Heart right ventricle (tissue), 16 donors: Measurements from ENCODE around the gene PSMG3. TPM values are rescaled to one million over a fixed set of nuclear protein-coding genes. Genes with fewer than 3 reads are reported as not detected.

Experiments
- ATAC-seq, 8 donors: fragments of 200-7000 bp; cut with Tn5 transposase; one replicate each; pipeline ENCODE4 v1.9.1; 2020; ENCODE audit warnings: mild to moderate bottlenecking in 8 of 8, moderate library complexity in 8 of 8, moderate number of reproducible peaks in 1 of 8
- DNase-seq, 2 donors: peaks; one replicate each; pipeline ENCODE4 v3.0.0-alpha.2; 2020
- H3K27ac ChIP-seq, 10 donors: fragments of 200-600 bp; sonication (generic) in 2 of 10; one replicate each; pipeline versions ENCODE4 v1.5.0 to v1.8.0; 2020 to 2022; ENCODE audit warnings: mild to moderate bottlenecking in 3 of 10
- H3K27me3 ChIP-seq, 7 donors: fragments of 200-600 bp; one replicate each; pipeline ENCODE4 v1.8.0; 2021 to 2022; ENCODE audit warnings: mild to moderate bottlenecking in 2 of 7
- H3K36me3 ChIP-seq, 9 donors: fragments of 200-600 bp; sonication (generic) in 1 of 9; one replicate each; pipeline versions ENCODE4 v1.5.0 to v1.8.0; 2020 to 2022; ENCODE audit warnings: mild to moderate bottlenecking in 2 of 9
- H3K4me1 ChIP-seq, 9 donors: fragments of 200-600 bp; sonication (generic) in 1 of 9; one replicate each; pipeline versions ENCODE4 v1.5.0 to v1.8.0; 2020 to 2022; ENCODE audit warnings: mild to moderate bottlenecking in 4 of 9
- H3K4me3 ChIP-seq, 10 donors: fragments of 200-600 bp; sonication (generic) in 2 of 10; one replicate each; pipeline versions ENCODE4 v1.5.0 to v1.8.0; 2020 to 2022; ENCODE audit warnings: mild to moderate bottlenecking in 7 of 10, moderate library complexity in 2 of 10
- H3K9me3 ChIP-seq, 11 donors: fragments of 200-600 bp in 10 of 11; sonication (generic) in 2 of 11; one replicate each; pipeline versions ENCODE4 v1.5.0 to v1.8.0; 2013 to 2022; ENCODE audit warnings: mild to moderate bottlenecking in 2 of 11, control low read depth in 1 of 11, moderate library complexity in 1 of 11
- CTCF ChIP-seq, 9 donors: fragments of 200-600 bp; sonication (generic) in 2 of 9; IDR thresholded peaks; one replicate each; pipeline versions ENCODE4 v1.5.0 to v1.8.0; 2021 to 2022; ENCODE audit warnings: antibody characterized with exemption in 9 of 9, mild to moderate bottlenecking in 5 of 9, moderate library complexity in 1 of 9
- WGBS, 2 donors: extraction: QIAGEN DNeasy Blood & Tissue Kit; methylation state at CpG; one replicate each; pipeline ENCODE4 v1.1.7; 2013; ENCODE audit warnings: inconsistent platforms in 1 of 2; 5-methylcytosine and 5-hydroxymethylcytosine counted together
- intact Hi-C, 10 donors: fragments of 100-400 bp; cut with DNase I; formaldehyde crosslinking; loops; one replicate each; pipeline versions ENCODE4 v1.11.1 to v1.14.2; 2022
- polyA plus RNA-seq, 2 donors: library from polyadenylated mRNA; stranded (reverse); fragments of 200-250 nt; gene quantifications; one replicate each; pipeline ENCODE4 v1.2.3, GENCODE V29; 2013
- total RNA-seq, 10 donors: library from RNA; stranded (reverse); fragmentation: NEBNext Ultra II Directional in 3 of 10; extraction: Animal tissue kit (Norgen Biotek cat#: 25700) in 3 of 10; gene quantifications; one replicate each; pipeline versions ENCODE4 v1.2.1 to v1.2.4, GENCODE V29; 2021 to 2023
- donor health status: Arrhythmogenic right ventricular cardiomyopathy.
- donor health status: ischemic (EF 13 %, LVEDD 7.1; RV severe dilation, severe dysfunction).
- donor health status: healthy with polysubstance abuse.
- donor health status: DM: no; HTN: yes; CAD: no.
- donor health status: DM: no; HTN: no; CAD: no.
- donor health status: ischemic (EF 25% LVEDD 6.9; RV normal size, moderate dysfunction).
- donor health status: ischemic (EF 25% LVEDD 5.7; RV mildly dilated, moderate dysfunction).
- donor health status: healthy.
- donor health status: DM: yes; HTN: yes; CAD: no.
- donor health status: Ischemic cardiomyopathy.
- donor health status: ischemic (EF 35%, LVEDD 5.7; RV mildly dilated, moderate dysfunction).
- donor health status: nonischemic (EF 11% LVEDD 7.7; RV severe dilation, severe dysfunction).
- donor health status: DM: yes; HTN: yes; CAD: no.
- donor health status: PGD.
- donor health status: ischemic (EF 29% LVEDD 5.4; RV normal size, mild dysfunction).
- donor health status: nonischemic (EF 23%, LVEDD 6.1; RV moderate dilation, normal function).

PSMG3 gene
- total and polyA plus RNA-seq, 12 donors: 7.3 to 45.7 (median 12.0) TPM

- DNase-seq (peak; percentile 36 to 51), ATAC-seq (no peak)
- H3K27me3 ChIP-seq: no peaks in the 10 kb centered on the region
- WGBS, 2 donors: 81 to 83% methylated on average over 38 of the region's 38 CpGs
- peak overlapping the region in 2 of 10 donors; percentile 4 to 12 for H3K27ac ChIP-seq
- TF ChIP-seq CTCF (IDR thresholded peaks at IDR 0.05): no peak
- peaks cover 0 to 64% (median 23%) of the 10 kb centered on the region in 9 donors for H3K36me3 ChIP-seq
- no peak overlapping the region for H3K4me3 ChIP-seq
- H3K9me3 ChIP-seq: no peaks in the 10 kb centered on the region
- intact Hi-C loops: no loop called here
- H3K4me1 ChIP-seq: peaks cover 8 to 48% (median 22%) of the 10 kb centered on the region in 9 donors
Measured at GRCh38 chr7:1542841-1543747, 26.7 kb downstream of the PSMG3 start.

GRCh38 chr7:1542329-1542728, 27.5 kb downstream of the PSMG3 start:
- no peaks in the 10 kb centered on the region for H3K27me3 ChIP-seq
- peaks cover 13 to 56% (median 25%) of the 10 kb centered on the region in 9 donors for H3K4me1 ChIP-seq
- intact Hi-C loops: no loop called here
- H3K4me3 ChIP-seq: no peak overlapping the region
- H3K36me3 ChIP-seq: peaks cover 0 to 65% (median 23%) of the 10 kb centered on the region in 9 donors
- ATAC-seq (no peak), DNase-seq (peak in 1 of 2 donors; percentile 14)
- no peaks in the 10 kb centered on the region for H3K9me3 ChIP-seq
- no peak for TF ChIP-seq CTCF (IDR thresholded peaks at IDR 0.05)
- 92 to 93% methylated on average over 21 of the region's 21 CpGs for WGBS, 2 donors
- peak overlapping the region in 2 of 10 donors; percentile 4 to 31 for H3K27ac ChIP-seq

GRCh38 chr7:1541431-1542162, 28.2 kb downstream of the PSMG3 start:
- Histone ChIP-seq H3K4me1 (peaks cover 18 to 60% (median 30%) of the 10 kb centered on the region in 9 donors), H3K27ac (peak overlapping the region in 1 of 10 donors; percentile 31), H3K9me3 (no peaks in the 10 kb centered on the region), H3K36me3 (peaks cover 0 to 65% (median 23%) of the 10 kb centered on the region in 9 donors), H3K27me3 (no peaks in the 10 kb centered on the region), H3K4me3 (no peak overlapping the region)
- intact Hi-C loops: no loop called here
- ATAC-seq (no peak), DNase-seq (peak in 1 of 2 donors; percentile 14)
- WGBS, 2 donors: 90 to 93% methylated on average over 31 to 33 of the region's 33 CpGs
- no peak for TF ChIP-seq CTCF (IDR thresholded peaks at IDR 0.05)

DNA sequence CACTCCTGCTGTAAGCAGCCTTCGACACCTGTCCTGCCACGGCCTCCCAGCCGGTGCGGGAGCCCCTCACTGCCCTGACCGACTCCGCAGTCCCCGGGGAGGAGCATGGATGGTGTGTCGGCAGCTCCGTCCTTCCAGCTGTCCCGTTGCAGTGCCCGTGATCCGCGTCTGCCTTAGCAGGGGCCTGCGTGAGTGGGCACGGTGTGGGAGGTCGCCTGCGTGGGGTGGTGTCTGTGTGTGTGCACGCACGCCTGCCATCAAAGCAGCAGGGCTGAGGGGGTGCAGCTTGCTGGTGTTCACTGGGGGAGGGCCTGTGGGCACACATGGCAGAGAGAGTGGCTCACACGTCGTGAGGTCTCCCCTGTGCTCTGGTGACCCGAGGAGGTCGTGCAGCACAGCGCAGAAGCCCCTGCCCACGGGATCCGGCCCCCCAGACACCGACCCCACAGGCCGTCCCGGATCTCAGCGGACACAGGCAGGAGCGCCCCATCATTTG, 29.0 kb downstream of the PSMG3 start:
- no peaks in the 10 kb centered on the region for H3K27me3 ChIP-seq
- H3K36me3 ChIP-seq: peaks cover 0 to 72% (median 23%) of the 10 kb centered on the region in 9 donors
- intact Hi-C loops: no loop called here
- peaks cover 19 to 60% (median 35%) of the 10 kb centered on the region in 9 donors for H3K4me1 ChIP-seq
- H3K4me3 ChIP-seq: no peak overlapping the region
- DNase-seq (peak in 1 of 2 donors; percentile 13), ATAC-seq (no peak)
- no peak overlapping the region for H3K27ac ChIP-seq
- no peak for TF ChIP-seq CTCF (IDR thresholded peaks at IDR 0.05)
- H3K9me3 ChIP-seq: no peaks in the 10 kb centered on the region
- WGBS, 2 donors: 87 to 90% methylated on average over 31 of the region's 31 CpGs
